ENCODE data around the gene DUSP28.
A peak's percentile ranks its signal among the peaks of the same experiment; 100 is the strongest.

Gene DUSP28

GRCh38 chr2:240588006-240588655 lies 28.0 kb downstream of the DUSP28 start:
- peak overlapping the region; percentile 54 to 83 for H3K9ac ChIP-seq (ENCODE audit: low read length in 2 of 2)

GRCh38 chr2:240588669-240589068 lies 28.5 kb downstream of the DUSP28 start:
- H3K4me1 ChIP-seq (ENCODE audit: control insufficient read depth, insufficient read depth, low read length): peaks cover 40% of the 10 kb centered on the region
- H3K4me3 ChIP-seq (ENCODE audit: low read length in 2 of 2): no peak overlapping the region
- peaks cover 12 to 16% of the 10 kb centered on the region in 2 donors for H3K36me3 ChIP-seq (ENCODE audit: control insufficient read depth in 2 of 2, insufficient read depth in 2 of 2, low read length in 2 of 2)
- H3K9me3 ChIP-seq (ENCODE audit: control insufficient read depth in 2 of 2, low read length in 2 of 2): no peaks in the 10 kb centered on the region
- peak overlapping the region in 1 of 2 donors; percentile 31 for H3K9ac ChIP-seq (ENCODE audit: low read length in 2 of 2)
- no peaks in the 10 kb centered on the region for H3K27me3 ChIP-seq (ENCODE audit: control insufficient read depth in 1 of 2, insufficient read depth in 2 of 2, low read length in 2 of 2)
- H3K27ac ChIP-seq (ENCODE audit: low read length): no peak overlapping the region

More at GRCh38 chr2:240588006-240588655, 28.0 kb downstream of the DUSP28 start:
- Histone ChIP-seq H3K27ac (ENCODE audit: low read length) (no peak overlapping the region), H3K9me3 (ENCODE audit: control insufficient read depth in 2 of 2, low read length in 2 of 2) (no peaks in the 10 kb centered on the region), H3K36me3 (ENCODE audit: control insufficient read depth in 2 of 2, insufficient read depth in 2 of 2, low read length in 2 of 2) (peaks cover 12 to 16% of the 10 kb centered on the region in 2 donors), H3K4me1 (ENCODE audit: control insufficient read depth, insufficient read depth, low read length) (peaks cover 40% of the 10 kb centered on the region), H3K27me3 (ENCODE audit: control insufficient read depth in 1 of 2, insufficient read depth in 2 of 2, low read length in 2 of 2) (no peaks in the 10 kb centered on the region), H3K4me3 (ENCODE audit: low read length in 2 of 2) (peak overlapping the region; percentile 78 to 99)

DNA sequence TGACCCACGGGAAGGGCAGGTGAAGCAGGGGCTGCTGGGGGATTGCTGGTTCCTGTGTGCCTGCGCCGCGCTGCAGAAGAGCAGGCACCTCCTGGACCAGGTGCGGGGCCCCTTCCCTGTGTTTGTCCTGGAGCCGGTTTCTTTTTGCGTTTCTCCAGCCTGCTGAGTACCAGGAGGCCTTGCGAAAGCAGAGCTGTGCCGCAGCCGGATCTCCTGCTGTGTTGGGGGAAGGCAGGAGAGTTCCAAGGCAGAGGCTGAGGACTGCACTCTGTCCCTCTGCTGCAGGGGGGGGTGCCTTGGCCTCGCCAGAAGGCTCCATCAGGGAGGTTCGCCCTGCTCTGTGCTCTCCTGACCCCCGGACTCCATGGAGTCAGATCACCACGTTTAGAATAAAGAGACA lies 29.2 kb downstream of the DUSP28 start:
- Histone ChIP-seq H3K4me1 (ENCODE audit: control insufficient read depth, insufficient read depth, low read length) (peaks cover 40% of the 10 kb centered on the region), H3K36me3 (ENCODE audit: control insufficient read depth in 2 of 2, insufficient read depth in 2 of 2, low read length in 2 of 2) (peaks cover 12 to 16% of the 10 kb centered on the region in 2 donors), H3K9ac (ENCODE audit: low read length in 2 of 2) (no peak overlapping the region), H3K27me3 (ENCODE audit: control insufficient read depth in 1 of 2, insufficient read depth in 2 of 2, low read length in 2 of 2) (no peaks in the 10 kb centered on the region), H3K27ac (ENCODE audit: low read length) (no peak overlapping the region), H3K9me3 (ENCODE audit: control insufficient read depth in 2 of 2, low read length in 2 of 2) (no peaks in the 10 kb centered on the region), H3K4me3 (ENCODE audit: low read length in 2 of 2) (no peak overlapping the region)

GRCh38 chr2:240589850-240590525 lies 29.8 kb downstream of the DUSP28 start:
- H3K27ac ChIP-seq (ENCODE audit: low read length): no peak overlapping the region
- no peaks in the 10 kb centered on the region for H3K27me3 ChIP-seq (ENCODE audit: control insufficient read depth in 1 of 2, insufficient read depth in 2 of 2, low read length in 2 of 2)
- H3K9me3 ChIP-seq (ENCODE audit: control insufficient read depth in 2 of 2, low read length in 2 of 2): no peaks in the 10 kb centered on the region
- H3K4me1 ChIP-seq (ENCODE audit: control insufficient read depth, insufficient read depth, low read length): peaks cover 33% of the 10 kb centered on the region
- peaks cover 12 to 16% of the 10 kb centered on the region in 2 donors for H3K36me3 ChIP-seq (ENCODE audit: control insufficient read depth in 2 of 2, insufficient read depth in 2 of 2, low read length in 2 of 2)
- no peak overlapping the region for H3K4me3 ChIP-seq (ENCODE audit: low read length in 2 of 2)
- no peak overlapping the region for H3K9ac ChIP-seq (ENCODE audit: low read length in 2 of 2)

GRCh38 chr2:240590681-240591111 lies 30.5 kb downstream of the DUSP28 start:
- Histone ChIP-seq H3K27me3 (ENCODE audit: control insufficient read depth in 1 of 2, insufficient read depth in 2 of 2, low read length in 2 of 2) (no peaks in the 10 kb centered on the region), H3K36me3 (ENCODE audit: control insufficient read depth in 2 of 2, insufficient read depth in 2 of 2, low read length in 2 of 2) (peaks cover 12 to 16% of the 10 kb centered on the region in 2 donors), H3K9ac (ENCODE audit: low read length in 2 of 2) (no peak overlapping the region), H3K27ac (ENCODE audit: low read length) (no peak overlapping the region), H3K9me3 (ENCODE audit: control insufficient read depth in 2 of 2, low read length in 2 of 2) (no peaks in the 10 kb centered on the region), H3K4me3 (ENCODE audit: low read length in 2 of 2) (no peak overlapping the region), H3K4me1 (ENCODE audit: control insufficient read depth, insufficient read depth, low read length) (peaks cover 33% of the 10 kb centered on the region)

GRCh38 chr2:240591226-240591625 lies 31.1 kb downstream of the DUSP28 start:
- Histone ChIP-seq H3K4me3 (ENCODE audit: low read length in 2 of 2) (no peak overlapping the region), H3K27me3 (ENCODE audit: control insufficient read depth in 1 of 2, insufficient read depth in 2 of 2, low read length in 2 of 2) (no peaks in the 10 kb centered on the region), H3K27ac (ENCODE audit: low read length) (no peak overlapping the region), H3K36me3 (ENCODE audit: control insufficient read depth in 2 of 2, insufficient read depth in 2 of 2, low read length in 2 of 2) (peaks cover 12 to 16% of the 10 kb centered on the region in 2 donors), H3K4me1 (ENCODE audit: control insufficient read depth, insufficient read depth, low read length) (peaks cover 37% of the 10 kb centered on the region), H3K9me3 (ENCODE audit: control insufficient read depth in 2 of 2, low read length in 2 of 2) (no peaks in the 10 kb centered on the region), H3K9ac (ENCODE audit: low read length in 2 of 2) (no peak overlapping the region)

GRCh38 chr2:240591784-240592183 lies 31.6 kb downstream of the DUSP28 start:
- Histone ChIP-seq H3K4me1 (ENCODE audit: control insufficient read depth, insufficient read depth, low read length) (peaks cover 43% of the 10 kb centered on the region), H3K36me3 (ENCODE audit: control insufficient read depth in 2 of 2, insufficient read depth in 2 of 2, low read length in 2 of 2) (peaks cover 12 to 16% of the 10 kb centered on the region in 2 donors), H3K4me3 (ENCODE audit: low read length in 2 of 2) (no peak overlapping the region), H3K9ac (ENCODE audit: low read length in 2 of 2) (no peak overlapping the region), H3K9me3 (ENCODE audit: control insufficient read depth in 2 of 2, low read length in 2 of 2) (no peaks in the 10 kb centered on the region), H3K27ac (ENCODE audit: low read length) (no peak overlapping the region), H3K27me3 (ENCODE audit: control insufficient read depth in 1 of 2, insufficient read depth in 2 of 2, low read length in 2 of 2) (no peaks in the 10 kb centered on the region)

- Histone ChIP-seq H3K36me3 (ENCODE audit: control insufficient read depth in 2 of 2, insufficient read depth in 2 of 2, low read length in 2 of 2) (peaks cover 14 to 16% of the 10 kb centered on the region in 2 donors), H3K4me1 (ENCODE audit: control insufficient read depth, insufficient read depth, low read length) (peaks cover 36% of the 10 kb centered on the region), H3K27me3 (ENCODE audit: control insufficient read depth in 1 of 2, insufficient read depth in 2 of 2, low read length in 2 of 2) (no peaks in the 10 kb centered on the region)
Observed at GRCh38 chr2:240593026-240593702, 33.0 kb downstream of the DUSP28 start.

GRCh38 chr2:240593703-240594451 lies 33.7 kb downstream of the DUSP28 start:
- Histone ChIP-seq H3K27ac (ENCODE audit: low read length) (no peak overlapping the region), H3K36me3 (ENCODE audit: control insufficient read depth in 2 of 2, insufficient read depth in 2 of 2, low read length in 2 of 2) (peaks cover 16% of the 10 kb centered on the region in 2 donors), H3K9me3 (ENCODE audit: control insufficient read depth in 2 of 2, low read length in 2 of 2) (no peaks in the 10 kb centered on the region), H3K27me3 (ENCODE audit: control insufficient read depth in 1 of 2, insufficient read depth in 2 of 2, low read length in 2 of 2) (no peaks in the 10 kb centered on the region), H3K4me1 (ENCODE audit: control insufficient read depth, insufficient read depth, low read length) (peaks cover 33% of the 10 kb centered on the region), H3K4me3 (ENCODE audit: low read length in 2 of 2) (no peak overlapping the region), H3K9ac (ENCODE audit: low read length in 2 of 2) (no peak overlapping the region)

More at GRCh38 chr2:240593026-240593702, 33.0 kb downstream of the DUSP28 start:
- H3K9ac ChIP-seq (ENCODE audit: low read length in 2 of 2): no peak overlapping the region
- H3K9me3 ChIP-seq (ENCODE audit: control insufficient read depth in 2 of 2, low read length in 2 of 2): no peaks in the 10 kb centered on the region
- no peak overlapping the region for H3K27ac ChIP-seq (ENCODE audit: low read length)
- no peak overlapping the region for H3K4me3 ChIP-seq (ENCODE audit: low read length in 2 of 2)

Measured in stomach smooth muscle (tissue), 2 donors.